ENCODE data around the gene MT1B. TPM values are rescaled to one million over a fixed set of nuclear protein-coding genes. Genes with fewer than 3 reads are reported as not detected.
A peak's percentile ranks its signal among the peaks of the same experiment; 100 is the strongest.

The MT1B gene
- total and polyA plus RNA-seq, 7 donors, result not detected

- no peaks in the 10 kb centered on the region for H3K9me3 ChIP-seq
- 79 to 87% methylated on average over 3 of the region's 3 CpGs for WGBS, 2 donors
- peaks cover 0 to 44% (median 44%) of the 10 kb centered on the region in 4 donors for H3K4me1 ChIP-seq
- no peak for TF ChIP-seq CTCF (IDR thresholded peaks at IDR 0.05)
- no peak for TF ChIP-seq EP300 (IDR thresholded peaks at IDR 0.05)
- no peak for TF ChIP-seq POLR2A (IDR thresholded peaks at IDR 0.05)
- TF ChIP-seq POLR2AphosphoS5 (IDR thresholded peaks at IDR 0.05), result no peak
- peak overlapping the region; percentile 86 to 93 (median 89) for H3K27ac ChIP-seq
- H3K36me3 ChIP-seq, result no peaks in the 10 kb centered on the region
- H3K4me3 ChIP-seq, result no peak overlapping the region
- intact Hi-C loops (cut with DNase I), result loop anchor here (5.0 to 10.0 kb wide), 3 partner anchors 36 to 329 kb away; partner anchors contain the start of genes AMFR and HERPUD1
- H3K27me3 ChIP-seq, result no peaks in the 10 kb centered on the region
- DNase-seq, result peak; percentile 85
These were observed 45.6 kb upstream of the MT1B start for GRCh38 chr16:56606071-56606475.

GRCh38 chr16:56606476-56607108 lies 45.1 kb upstream of the MT1B start:
- H3K36me3 ChIP-seq, result no peaks in the 10 kb centered on the region
- no peaks in the 10 kb centered on the region for H3K9me3 ChIP-seq
- 71 to 82% methylated on average over 8 of the region's 8 CpGs for WGBS, 2 donors
- H3K4me3 ChIP-seq, result no peak overlapping the region
- no peak for DNase-seq
- intact Hi-C loops (cut with DNase I), result loop anchor here (5.0 to 10.0 kb wide), 3 partner anchors 36 to 328 kb away; partner anchors contain the start of genes AMFR and HERPUD1
- peak overlapping the region; percentile 86 to 93 (median 89) for H3K27ac ChIP-seq
- no peaks in the 10 kb centered on the region for H3K27me3 ChIP-seq
- TF ChIP-seq POLR2AphosphoS5 (IDR thresholded peaks at IDR 0.05), result peak in 2 of 4 donors; percentile 34 to 44
- TF ChIP-seq POLR2A (IDR thresholded peaks at IDR 0.05), result no peak
- peaks cover 0 to 44% (median 44%) of the 10 kb centered on the region in 4 donors for H3K4me1 ChIP-seq

GRCh38 chr16:56607109-56607618 lies 44.5 kb upstream of the MT1B start:
- intact Hi-C loops (cut with DNase I), result loop anchor here (5.0 to 10.0 kb wide), 3 partner anchors 35 to 328 kb away; partner anchors contain the start of genes AMFR and HERPUD1
- Histone ChIP-seq H3K4me3 (no peak overlapping the region), H3K9me3 (no peaks in the 10 kb centered on the region), H3K4me1 (peaks cover 0 to 44% (median 44%) of the 10 kb centered on the region in 4 donors), H3K36me3 (no peaks in the 10 kb centered on the region), H3K27ac (peak overlapping the region; percentile 86 to 93 (median 89)), H3K27me3 (no peaks in the 10 kb centered on the region)
- TF ChIP-seq POLR2A (IDR thresholded peaks at IDR 0.05), result no peak
- peak; percentile 76 to 96 (median 90) for TF ChIP-seq EP300 (IDR thresholded peaks at IDR 0.05)
- peak; percentile 78 to 97 (median 86) for TF ChIP-seq POLR2AphosphoS5 (IDR thresholded peaks at IDR 0.05)
- TF ChIP-seq CTCF (IDR thresholded peaks at IDR 0.05), result no peak
- WGBS, 2 donors, result 67 to 82% methylated on average over 14 of the region's 14 CpGs
- DNase-seq, result peak; percentile 95

- H3K27ac ChIP-seq, result peak overlapping the region; percentile 86 to 93 (median 89)
- intact Hi-C loops (cut with DNase I), result loop anchor here (1.0 to 10.0 kb wide), 5 partner anchors 18 to 327 kb away; partner anchors contain the start of genes AMFR, HERPUD1, MT1E and MT1X
- H3K9me3 ChIP-seq, result no peaks in the 10 kb centered on the region
- peak overlapping the region in 3 of 4 donors; percentile 47 to 62 (median 59) for H3K4me3 ChIP-seq
- no peak for DNase-seq
- no peaks in the 10 kb centered on the region for H3K27me3 ChIP-seq
- no peak for TF ChIP-seq CTCF (IDR thresholded peaks at IDR 0.05)
- TF ChIP-seq POLR2A (IDR thresholded peaks at IDR 0.05), result no peak
- no peak for TF ChIP-seq EP300 (IDR thresholded peaks at IDR 0.05)
- no peak for TF ChIP-seq POLR2AphosphoS5 (IDR thresholded peaks at IDR 0.05)
- peaks cover 0 to 44% (median 44%) of the 10 kb centered on the region in 4 donors for H3K4me1 ChIP-seq
- H3K36me3 ChIP-seq, result no peaks in the 10 kb centered on the region
- 73 to 80% methylated on average over 2 of the region's 2 CpGs for WGBS, 2 donors
These were observed 44.0 kb upstream of the MT1B start for GRCh38 chr16:56607675-56608042.

Measured in sigmoid colon (tissue), 7 donors.